GM19240 (cell line): ENCODE results near the gene DUS2.
"Not testable (repeated sequence)": the region's sequence is repeated elsewhere in the genome, so short reads cannot be mapped to it uniquely, and the experiment has no call there.

Source experiments
- DNase-seq: peaks from one replicate; pipeline ENCODE4 v3.0.0; 2011; ENCODE audit warnings: low spot score; ENCODE audit not compliant: insufficient read length

The DUS2 gene

GRCh38 chr16:68091380-68092261, 68.5 kb downstream of the DUS2 start:
- no peak for DNase-seq

- DNase-seq, result not testable (repeated sequence)
Observed at GRCh38 chr16:68092275-68092674, 69.2 kb downstream of the DUS2 start.

- no peak for DNase-seq
Observed at GRCh38 chr16:68093816-68094613, 70.9 kb downstream of the DUS2 start.

GRCh38 chr16:68094614-68094934, 71.5 kb downstream of the DUS2 start:
- DNase-seq, result no peak

GRCh38 chr16:68096491-68096890, 73.4 kb downstream of the DUS2 start:
- DNase-seq, result no peak

GRCh38 chr16:68097088-68097487, 74.0 kb downstream of the DUS2 start:
- DNase-seq, result no peak

- no peak for DNase-seq
Observed at GRCh38 chr16:68097895-68098294, 74.8 kb downstream of the DUS2 start.

- no peak for DNase-seq
Observed at GRCh38 chr16:68100488-68100887, 77.4 kb downstream of the DUS2 start.

- no peak for DNase-seq
Observed at GRCh38 chr16:68105611-68106010, 82.5 kb downstream of the DUS2 start.

GRCh38 chr16:68107230-68107928, 84.3 kb downstream of the DUS2 start:
- not testable (repeated sequence) for DNase-seq

- DNase-seq, result not testable (repeated sequence)
Observed at GRCh38 chr16:68109156-68109555, 86.1 kb downstream of the DUS2 start.

GRCh38 chr16:68110611-68111010, 87.5 kb downstream of the DUS2 start:
- DNase-seq, result not testable (repeated sequence)

- no peak for DNase-seq
Observed at GRCh38 chr16:68111379-68111778, 88.3 kb downstream of the DUS2 start.

GRCh38 chr16:68113059-68113761, 90.1 kb downstream of the DUS2 start:
- no peak for DNase-seq

- no peak for DNase-seq
Observed at GRCh38 chr16:68113765-68114240, 90.7 kb downstream of the DUS2 start.

GRCh38 chr16:68114939-68115338, 91.9 kb downstream of the DUS2 start:
- DNase-seq, result not testable (repeated sequence)

- no peak for DNase-seq
Observed at GRCh38 chr16:68115851-68116250, 92.8 kb downstream of the DUS2 start.

- DNase-seq, result no peak
Observed at GRCh38 chr16:68116256-68116867, 93.3 kb downstream of the DUS2 start.

GRCh38 chr16:68117884-68118283, 94.8 kb downstream of the DUS2 start:
- no peak for DNase-seq

- DNase-seq, result not testable (repeated sequence)
Observed at GRCh38 chr16:68118954-68119353, 95.9 kb downstream of the DUS2 start.

- not testable (repeated sequence) for DNase-seq
Observed at GRCh38 chr16:68120496-68120895, 97.4 kb downstream of the DUS2 start.
